HG03159 (cell line): ENCODE results near the gene NDUFB5.
"Not testable (repeated sequence)": the region's sequence is repeated elsewhere in the genome, so short reads cannot be mapped to it uniquely, and the experiment has no call there.

Source experiments
- ATAC-seq: cut with Tn5 transposase; IDR thresholded peaks from one replicate; pipeline ENCODE4 v1.9.1; 2021; ENCODE audit warnings: mild to moderate bottlenecking, moderate library complexity; ENCODE audit not compliant: unreplicated experiment

The NDUFB5 gene

DNA sequence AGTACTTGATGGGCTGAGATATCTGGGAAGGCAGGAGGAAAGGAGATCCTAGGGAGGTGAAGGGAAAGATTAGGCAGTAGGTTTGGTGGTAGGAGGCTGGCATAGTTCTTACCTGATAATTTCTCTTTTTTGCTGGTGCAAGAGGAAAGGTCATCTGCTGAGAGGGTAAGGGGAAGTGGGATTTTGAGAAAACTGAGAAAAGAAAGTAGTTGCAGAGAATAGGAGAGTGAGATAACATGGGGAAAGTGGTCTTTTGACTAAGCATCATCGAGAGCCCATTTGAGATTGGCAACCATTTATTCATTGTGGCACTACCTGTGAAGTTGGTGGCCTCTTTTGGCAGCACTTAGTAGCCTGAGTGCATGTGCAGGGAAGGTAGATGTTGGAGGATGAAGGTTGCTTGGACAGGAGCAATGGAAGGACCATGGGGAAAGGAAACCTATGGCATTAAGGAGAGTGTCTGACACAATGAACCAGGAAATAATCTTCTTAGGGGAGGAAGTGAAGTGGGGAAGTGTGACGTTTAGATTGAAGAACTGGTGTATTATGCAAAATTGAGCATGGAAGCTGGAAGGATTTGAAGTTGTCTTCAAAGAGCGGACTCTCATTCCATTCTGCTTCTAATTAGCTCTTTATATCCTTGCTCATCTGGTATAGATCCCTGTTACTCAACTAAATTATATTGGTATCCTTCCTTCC lies 26.3 kb downstream of the NDUFB5 start:
- no peak for ATAC-seq

DNA sequence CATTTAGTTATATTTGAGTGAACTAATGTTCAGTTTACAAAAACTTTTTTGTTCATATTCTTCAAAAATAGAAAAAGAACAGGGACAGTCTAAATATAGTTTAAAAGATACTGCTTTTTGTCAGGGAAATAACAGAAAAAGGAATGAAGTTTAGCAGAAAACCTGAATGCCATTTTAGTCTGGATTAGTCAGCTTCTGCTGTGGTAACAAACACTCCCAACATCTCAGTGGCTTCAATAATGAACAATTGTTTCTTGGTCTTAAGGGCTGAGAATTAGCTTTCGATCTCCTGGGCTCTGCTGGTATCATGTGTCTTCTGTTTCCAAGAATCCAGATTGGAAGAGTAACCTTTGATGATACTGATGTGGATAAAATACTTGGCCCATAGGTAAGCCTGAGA lies 35.9 kb downstream of the NDUFB5 start:
- ATAC-seq = no peak

DNA sequence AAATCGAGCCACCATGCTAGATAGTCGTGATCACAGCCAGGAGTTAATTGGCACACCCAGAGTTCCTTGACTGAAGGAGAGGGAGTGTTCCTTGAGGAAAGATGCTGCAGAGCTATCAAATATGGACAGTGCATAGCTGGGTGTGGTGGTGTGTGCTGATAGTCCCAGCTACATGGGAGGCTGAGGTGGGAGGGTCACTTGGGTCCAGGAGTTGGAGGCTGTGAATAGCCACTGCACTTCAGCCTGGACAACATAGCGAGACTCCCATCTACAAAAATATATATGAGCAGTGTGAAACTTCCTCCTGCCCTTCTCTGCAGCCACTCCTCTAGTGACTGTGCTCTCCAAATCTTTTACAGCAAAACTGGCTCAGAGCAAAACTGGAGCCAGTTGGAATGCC lies 38.3 kb downstream of the NDUFB5 start:
- no peak for ATAC-seq

DNA sequence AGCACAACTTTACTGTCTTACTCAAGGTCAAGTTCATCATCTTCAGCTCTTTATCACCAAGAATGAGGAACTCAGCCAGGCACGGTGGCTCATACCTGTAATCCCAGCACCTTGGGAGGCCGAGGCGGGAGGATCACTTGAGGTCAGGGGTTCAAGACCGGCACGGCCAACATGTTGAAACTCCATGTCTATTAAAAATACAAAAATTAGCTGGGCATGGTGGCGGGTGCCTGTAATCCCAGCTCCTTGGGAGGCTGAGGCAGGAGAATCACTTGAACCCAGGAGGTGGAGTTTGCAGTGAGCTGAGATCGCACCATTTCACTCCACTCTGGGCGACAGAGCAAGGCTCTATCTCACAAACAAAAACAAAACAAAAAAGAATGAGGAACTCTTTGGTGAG lies 39.2 kb downstream of the NDUFB5 start:
- ATAC-seq = not testable (repeated sequence)

DNA sequence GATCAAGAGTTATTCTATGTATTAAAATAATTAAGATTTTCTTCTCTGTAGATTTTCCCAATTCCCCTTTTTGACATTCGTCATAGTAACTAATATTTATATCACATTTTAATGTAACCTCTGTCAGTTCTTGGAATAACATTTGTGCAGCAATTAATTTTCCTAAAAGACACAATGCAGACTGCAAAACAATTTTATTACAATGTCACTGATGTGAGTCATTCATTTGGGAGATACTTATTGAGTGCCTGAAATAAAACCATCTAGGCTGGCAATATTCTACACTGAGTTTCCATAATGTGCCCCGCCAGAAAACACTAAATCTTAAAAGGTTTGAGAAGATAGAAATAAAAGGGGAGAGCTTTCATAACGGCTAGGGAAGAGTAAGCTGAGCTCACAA lies 41.6 kb downstream of the NDUFB5 start:
- no peak for ATAC-seq

DNA sequence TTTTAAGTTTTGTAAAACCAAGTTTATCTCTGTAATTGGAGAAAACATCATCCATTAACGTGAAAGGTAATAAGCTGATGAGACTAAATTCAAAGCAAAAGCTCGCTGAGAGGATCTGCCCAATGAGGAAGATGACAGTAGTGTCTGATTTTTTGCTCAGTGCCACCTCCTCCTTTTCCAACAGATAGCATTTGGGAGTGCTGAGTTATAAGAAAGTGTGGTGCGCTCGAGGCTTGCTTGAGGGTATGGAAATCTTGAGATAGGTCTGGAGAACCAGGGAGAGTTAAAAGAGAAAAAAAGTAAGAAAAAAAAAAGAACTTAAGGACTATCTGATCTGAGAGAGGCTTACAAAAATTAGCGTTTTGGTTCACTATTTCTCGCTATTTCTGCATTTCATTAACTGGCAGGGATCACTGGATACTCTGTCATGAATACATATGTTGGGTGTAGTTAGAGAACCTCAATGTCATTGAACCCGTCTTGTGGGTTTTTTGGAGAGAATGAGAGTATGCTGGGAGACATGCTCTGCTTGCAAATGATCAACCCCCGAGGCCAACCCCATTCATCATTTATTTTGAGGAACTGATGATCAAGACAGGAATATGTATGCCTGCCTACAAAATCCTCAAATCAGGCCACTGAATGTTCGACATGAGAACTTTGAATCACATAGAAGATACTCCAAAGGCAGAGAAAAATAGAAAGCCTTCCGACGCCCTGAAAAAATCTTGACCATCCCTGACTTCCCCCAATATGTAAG lies 47.3 kb downstream of the NDUFB5 start:
- no peak for ATAC-seq

DNA sequence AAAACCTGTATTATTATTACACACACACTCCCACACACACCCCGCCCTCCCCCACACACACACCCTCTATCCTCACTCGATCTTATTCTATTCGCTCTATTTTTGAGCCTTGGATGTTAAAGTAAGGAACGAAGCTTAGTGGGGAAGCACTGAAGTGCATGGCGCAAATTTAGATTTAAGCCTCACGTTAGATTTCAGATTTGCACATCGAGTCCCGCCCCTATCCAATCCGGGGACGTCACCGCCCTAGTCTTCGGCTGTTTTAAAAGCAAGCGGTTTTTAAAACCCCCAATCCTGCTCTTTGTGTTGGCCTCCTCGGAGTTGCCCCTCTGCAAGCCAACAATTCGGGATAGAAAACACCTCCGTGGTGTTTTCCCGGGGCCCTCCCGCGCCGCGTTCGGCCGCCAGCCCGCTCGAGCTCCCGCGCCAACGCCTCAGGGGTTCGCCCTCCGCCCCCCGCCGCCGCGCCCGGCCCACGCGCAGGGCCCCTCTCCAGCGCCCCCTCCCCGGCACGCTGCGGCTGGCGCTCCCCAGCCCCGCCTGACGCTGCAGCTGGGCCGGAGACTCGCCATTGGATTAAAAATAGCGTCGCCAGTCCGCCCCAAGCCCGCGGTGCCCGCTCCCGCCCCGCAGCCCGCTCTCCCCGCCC lies 48.0 kb downstream of the NDUFB5 start, which contains the start of gene USP13:
Gene USP13, plus strand, starts transcription at position 594 of the 649 bp plus-strand sequence. CDS start 186 bp downstream, outside the sequence.
- peak; percentile 65 for ATAC-seq

DNA sequence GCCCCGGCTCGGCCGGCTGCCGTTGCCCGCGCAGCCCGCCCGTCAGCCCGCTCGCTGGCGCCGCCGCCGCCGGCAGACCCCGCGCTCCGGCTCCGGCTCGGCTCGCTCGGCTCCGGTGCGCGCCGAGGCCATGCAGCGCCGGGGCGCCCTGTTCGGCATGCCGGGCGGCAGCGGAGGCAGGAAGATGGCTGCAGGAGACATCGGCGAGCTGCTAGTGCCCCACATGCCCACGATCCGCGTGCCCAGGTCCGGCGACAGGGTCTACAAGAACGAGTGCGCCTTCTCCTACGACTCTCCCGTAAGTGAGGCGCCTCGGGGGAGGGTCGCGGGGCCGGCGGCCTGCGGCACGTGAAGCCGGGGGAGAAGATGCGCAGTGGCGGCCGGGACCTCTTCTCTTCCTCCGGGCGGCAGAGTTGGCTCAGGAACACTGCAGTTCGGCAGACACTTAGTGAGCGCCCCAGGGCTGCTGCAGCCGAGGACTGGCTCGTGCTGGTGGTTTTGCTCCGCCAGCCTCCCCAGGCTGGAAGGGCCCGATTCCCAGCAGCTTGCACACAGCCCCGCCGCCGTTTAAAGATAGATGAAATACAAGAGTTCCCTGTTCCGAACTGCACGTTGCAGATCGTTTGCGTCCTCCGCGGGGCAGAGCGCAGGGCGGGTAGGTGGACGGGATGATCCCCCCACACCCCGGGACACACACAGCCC lies 48.7 kb downstream of the NDUFB5 start:
- ATAC-seq = peak; percentile 57

DNA sequence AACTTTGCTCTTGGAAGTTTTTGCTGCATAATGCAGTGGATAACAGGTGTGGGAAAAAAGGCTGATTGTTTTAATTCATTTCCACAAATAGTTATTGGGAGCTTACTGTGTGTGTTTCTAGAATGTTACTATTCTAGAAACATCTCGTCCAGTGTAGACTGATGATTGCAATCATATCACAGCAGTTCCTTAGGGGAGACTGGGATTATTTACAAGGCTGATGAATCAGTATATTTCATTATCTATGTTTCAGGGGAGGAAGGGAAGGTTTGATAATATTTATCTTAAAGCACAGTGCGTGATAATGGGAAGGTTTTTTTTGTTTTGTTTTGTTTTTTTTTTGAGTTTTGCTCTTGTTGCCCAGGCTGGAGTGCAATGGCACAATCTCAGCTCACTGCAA lies 50.6 kb downstream of the NDUFB5 start:
- ATAC-seq = no peak

DNA sequence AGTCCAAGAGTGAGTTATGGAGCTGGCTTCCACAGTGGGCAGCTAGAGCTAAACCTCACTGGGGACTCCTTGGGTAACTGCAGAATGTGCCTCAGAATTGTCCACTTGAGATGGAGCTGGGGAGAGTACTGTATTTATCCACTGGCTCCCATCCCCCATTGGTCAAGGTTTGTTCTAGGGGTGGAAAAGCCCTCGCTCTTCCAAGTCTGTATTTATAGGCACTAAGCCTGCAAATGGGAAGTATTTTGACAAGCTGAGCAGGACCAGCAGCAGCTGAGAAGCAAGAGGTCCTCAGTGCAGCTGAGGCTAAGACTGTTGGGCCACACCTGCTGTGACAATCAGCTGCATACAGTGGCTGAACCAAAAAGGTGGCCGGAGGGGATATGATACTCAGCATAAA lies 54.0 kb downstream of the NDUFB5 start:
- ATAC-seq = no peak

DNA sequence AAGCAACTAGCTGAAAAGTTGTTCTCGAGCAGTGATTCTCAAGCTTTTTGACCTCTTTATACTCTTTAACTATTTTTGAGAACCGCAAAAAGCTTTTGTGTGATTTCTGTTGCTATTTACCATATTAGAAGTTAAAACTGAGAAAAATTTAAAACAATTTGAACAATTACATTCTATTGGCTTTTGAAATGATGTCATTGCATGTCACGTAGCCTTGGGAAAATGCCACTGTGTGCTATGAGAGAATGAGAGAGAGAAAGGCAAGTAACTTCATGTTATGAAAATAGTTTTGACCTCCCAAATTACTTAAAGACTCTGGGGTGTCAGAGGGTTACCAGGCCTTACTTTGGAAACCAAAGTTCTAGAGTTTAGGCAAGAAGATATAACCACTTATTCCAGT lies 56.3 kb downstream of the NDUFB5 start:
- ATAC-seq = no peak

DNA sequence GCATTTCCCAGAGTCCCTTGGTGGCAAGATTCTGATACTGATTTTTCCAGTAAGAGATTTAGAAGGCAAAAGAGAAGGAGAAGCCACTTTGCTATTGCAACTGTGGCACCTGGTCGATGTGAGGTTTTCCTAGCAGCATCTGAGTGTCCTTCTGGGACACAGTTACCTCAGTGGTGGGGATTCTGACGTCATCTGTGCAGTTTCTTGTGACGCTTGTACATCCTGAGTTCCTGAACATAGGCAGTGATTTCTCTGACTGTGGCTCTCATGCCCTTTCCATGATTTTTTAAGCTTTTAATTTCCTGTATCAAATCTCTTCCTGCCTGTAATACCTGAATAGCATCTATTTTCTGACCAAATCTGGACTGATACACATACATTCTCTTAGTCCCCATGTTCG lies 57.2 kb downstream of the NDUFB5 start:
- no peak for ATAC-seq

DNA sequence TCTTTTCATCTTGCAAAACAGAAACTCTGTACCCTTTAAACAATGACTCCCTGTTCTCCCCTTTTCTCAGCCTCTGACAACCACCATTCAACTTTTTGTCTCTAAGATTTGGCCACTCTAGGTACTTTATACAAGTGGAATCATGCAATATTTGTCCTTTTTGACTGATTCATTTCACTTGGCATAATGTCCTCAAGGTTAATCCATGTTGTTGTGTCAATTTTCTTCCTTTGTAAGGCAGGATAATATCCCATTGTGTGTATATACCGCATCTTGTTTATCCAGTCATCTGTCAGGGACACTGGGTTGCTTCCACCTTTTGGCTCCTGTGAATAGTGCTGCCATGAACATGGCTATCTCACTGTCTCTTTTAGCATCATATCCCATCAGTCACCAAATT lies 58.5 kb downstream of the NDUFB5 start:
- no peak for ATAC-seq

DNA sequence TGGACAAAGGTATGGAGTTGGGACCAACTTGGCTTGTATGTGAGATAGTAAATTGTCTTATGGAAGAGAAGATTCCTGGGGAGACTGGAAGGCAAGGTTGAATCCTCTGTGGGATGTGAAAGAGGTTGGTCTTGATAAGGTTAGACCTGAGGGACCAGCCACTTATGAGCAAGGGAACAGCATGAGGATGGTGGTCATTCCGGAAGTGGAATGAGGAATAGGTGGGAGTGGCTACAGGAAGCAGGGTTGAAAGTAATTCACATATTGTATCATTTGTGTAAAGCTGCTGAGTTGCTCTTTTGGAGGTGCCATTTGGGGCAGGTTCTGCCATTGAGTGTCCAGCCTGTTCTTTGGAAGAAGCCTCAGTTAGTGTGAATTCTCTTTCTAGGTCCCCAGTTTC lies 61.4 kb downstream of the NDUFB5 start:
- ATAC-seq = no peak

DNA sequence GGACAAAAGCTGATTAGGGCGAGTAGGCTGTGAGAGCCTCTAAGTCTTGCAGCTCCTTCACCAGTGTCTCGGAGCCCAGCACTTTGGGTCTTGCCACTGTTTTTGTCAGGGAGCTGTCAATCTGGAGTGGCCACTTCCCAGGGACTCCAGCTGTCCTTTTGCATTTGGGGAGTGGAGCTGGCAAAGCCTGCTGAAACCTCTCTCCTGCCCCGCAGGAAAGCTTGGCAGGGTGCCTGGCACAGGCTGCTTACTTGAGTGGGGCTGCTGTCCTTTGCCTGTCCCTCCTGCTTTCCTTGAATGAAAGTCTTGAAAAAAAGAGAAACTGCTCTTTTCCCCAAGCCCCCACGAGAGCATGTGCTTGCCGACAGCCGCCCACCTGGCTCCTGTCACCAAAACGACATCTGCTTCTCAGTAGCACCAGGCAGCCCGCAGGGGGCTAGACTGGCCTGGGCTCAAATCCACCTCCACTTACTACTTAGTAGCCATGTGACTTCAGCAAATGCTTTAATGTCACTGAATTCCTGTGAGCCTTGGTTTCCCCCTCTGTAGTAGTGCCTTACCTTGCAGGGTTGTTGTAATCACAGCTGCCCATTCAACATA lies 61.9 kb downstream of the NDUFB5 start:
- ATAC-seq = no peak

DNA sequence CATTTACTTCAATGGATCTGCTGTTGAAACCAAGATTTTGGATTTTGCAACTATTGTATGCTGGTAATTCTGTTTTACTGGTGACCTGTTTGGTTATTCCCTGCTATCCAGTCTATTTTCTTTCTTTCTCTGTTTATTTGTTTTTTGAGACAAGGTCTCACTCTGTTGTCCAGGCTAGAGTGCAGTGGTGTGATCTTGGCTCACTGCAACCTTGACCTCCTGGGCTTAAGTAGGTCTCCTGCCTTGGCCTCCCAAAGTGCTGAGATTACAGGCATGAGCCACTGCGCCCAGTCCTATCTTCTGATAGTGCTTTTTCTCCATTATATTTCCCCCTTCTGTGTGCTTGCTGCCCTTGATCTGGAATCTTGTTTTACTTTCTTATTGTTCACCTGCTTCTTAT lies 63.8 kb downstream of the NDUFB5 start:
- ATAC-seq = no peak

DNA sequence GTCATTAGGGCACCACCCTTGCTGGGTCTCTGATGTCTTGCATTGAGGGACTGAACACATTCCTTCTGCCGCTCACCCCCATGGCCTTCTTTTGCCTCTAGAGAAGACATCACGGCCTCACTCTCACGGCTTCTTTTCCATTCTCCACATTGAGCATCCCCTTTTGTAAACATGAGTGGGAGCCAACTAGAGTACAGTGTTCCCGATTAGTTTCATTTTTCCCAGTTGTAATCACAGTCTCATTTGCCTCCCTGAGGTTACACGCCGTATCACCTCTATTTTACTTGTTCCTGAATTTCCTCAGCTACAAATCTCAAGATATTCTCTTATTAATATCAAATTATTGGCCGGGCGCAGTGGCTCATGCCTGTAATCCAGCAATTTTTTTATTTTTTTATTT lies 65.7 kb downstream of the NDUFB5 start:
- ATAC-seq = no peak

DNA sequence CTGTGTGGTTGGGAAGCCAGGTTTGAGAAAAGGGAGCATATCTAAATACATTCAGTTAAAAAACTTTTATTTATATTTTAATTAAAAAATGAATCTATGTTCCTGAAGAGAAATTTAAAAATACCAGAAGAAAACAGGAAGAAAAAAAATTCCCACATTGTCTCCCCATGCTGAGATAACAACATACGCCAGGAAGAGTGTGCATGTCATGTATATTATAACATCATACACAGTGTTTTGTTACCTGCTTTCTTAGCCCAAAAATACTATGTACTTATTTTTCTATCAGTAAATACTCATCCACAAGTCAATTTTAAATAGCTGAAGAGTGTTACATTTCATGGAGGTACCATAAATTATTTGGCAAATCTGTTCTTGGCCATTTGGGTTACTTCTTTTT lies 66.7 kb downstream of the NDUFB5 start:
- ATAC-seq = no peak

DNA sequence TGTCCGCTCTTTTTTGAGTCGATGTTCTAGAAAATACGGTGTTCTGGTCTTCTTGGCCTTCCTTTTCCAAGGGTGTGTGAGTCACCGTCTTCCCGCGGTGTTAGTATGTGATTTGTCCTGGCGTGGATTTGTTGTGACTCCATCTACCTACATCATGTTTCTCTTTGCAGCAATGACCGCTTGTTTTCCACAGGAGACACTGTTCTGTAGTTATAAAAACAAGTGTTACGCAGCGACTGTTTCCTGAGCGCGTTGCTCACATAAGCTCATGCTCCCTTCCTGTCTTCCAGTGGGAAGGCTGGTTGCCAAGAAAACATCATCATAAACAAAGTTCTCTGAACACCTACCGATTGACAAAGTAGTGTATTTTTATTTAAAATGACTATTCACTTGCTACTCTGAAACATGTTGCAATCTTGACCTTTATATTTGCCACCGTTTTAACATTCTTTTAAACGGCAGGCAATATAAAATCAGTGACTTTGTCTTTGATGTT lies 67.2 kb downstream of the NDUFB5 start:
- no peak for ATAC-seq

DNA sequence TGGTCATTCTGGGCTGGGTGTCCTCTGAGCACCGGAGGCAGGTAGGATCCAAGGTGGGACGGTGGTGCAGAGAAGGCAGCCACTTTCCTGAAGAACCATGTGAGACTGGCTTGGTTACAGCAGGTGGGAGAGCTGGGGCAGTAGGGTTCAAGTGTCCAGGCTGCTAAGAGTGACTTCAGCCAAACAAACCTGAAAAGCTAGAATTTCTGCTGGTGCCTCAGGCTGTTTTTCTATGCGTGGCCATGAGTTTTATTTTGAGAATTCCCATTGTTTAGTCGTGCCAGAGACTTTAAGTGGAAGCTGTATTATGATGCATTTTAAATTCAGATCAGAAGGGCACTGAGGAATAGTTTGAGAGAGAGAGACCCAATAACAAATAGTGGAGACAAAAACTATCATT lies 68.3 kb downstream of the NDUFB5 start:
- no peak for ATAC-seq

DNA sequence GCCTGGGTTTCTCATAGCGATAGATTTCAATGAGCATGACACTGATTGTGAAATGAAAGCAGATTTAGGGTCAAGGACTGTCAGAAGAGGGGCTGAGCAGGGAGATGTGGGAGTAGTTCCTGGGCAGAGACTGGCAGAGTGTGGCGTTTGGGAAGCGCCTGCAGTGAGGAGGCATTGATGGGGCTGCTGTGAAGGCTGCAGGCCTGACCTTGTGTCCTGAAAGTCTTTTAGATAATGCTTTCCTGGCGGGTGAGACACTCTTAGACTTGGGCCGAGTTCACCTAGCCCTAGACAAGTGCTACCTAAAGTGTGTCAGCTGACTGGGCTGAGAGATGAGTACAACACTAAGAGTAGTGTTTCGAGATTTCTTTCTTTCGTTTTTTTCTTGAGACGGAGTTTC lies 68.9 kb downstream of the NDUFB5 start:
- ATAC-seq = no peak
